Activated CD8-positive, alpha-beta memory T cell treated with anti-CD3 and anti-CD28 coated beads, Interleukin-2, amount 10 ng/mL, durations not matched to agents 7 days and 5 days (primary cell): ENCODE measurements around the gene OR10A2. TPM values are rescaled to one million over a fixed set of nuclear protein-coding genes. Genes with fewer than 3 reads are reported as not detected.
"Not testable (repeated sequence)": the region's sequence is repeated elsewhere in the genome, so short reads cannot be mapped to it uniquely, and the experiment has no call there.

ENCODE experiments used
- ATAC-seq: fragments of 150-1000 bp; cut with Tn5 transposase; one replicate; pipeline ENCODE4 v1.10.0; 2021; ENCODE audit warnings: moderate library complexity
- CTCF ChIA-PET: fragments of 350-600 bp; sonication (Branson Sonifier 250); formaldehyde crosslinking; loops from one replicate; lab custom pipeline; 2021; ENCODE audit warnings: antibody characterized with exemption; lab: Charles Lee
- DNase-seq: peaks from one replicate; pipeline ENCODE4 v3.0.0-alpha.2; 2020
- H3K27ac Mint-ChIP-seq: one replicate; pipeline ENCODE4 v1.8.0; 2021; ENCODE audit warnings: mild to moderate bottlenecking, mixed read lengths
- H3K27me3 Mint-ChIP-seq: one replicate; pipeline ENCODE4 v1.8.0; 2021; ENCODE audit warnings: mixed read lengths
- H3K36me3 Mint-ChIP-seq: one replicate; pipeline ENCODE4 v1.8.0; 2021; ENCODE audit warnings: mild to moderate bottlenecking, mixed read lengths
- H3K4me1 Mint-ChIP-seq: one replicate; pipeline ENCODE4 v1.8.0; 2021; ENCODE audit warnings: mixed read lengths
- H3K4me3 Mint-ChIP-seq: one replicate; pipeline ENCODE4 v1.8.0; 2021; ENCODE audit warnings: mild to moderate bottlenecking, moderate library complexity, mixed read lengths
- H3K9me3 Mint-ChIP-seq: one replicate; pipeline ENCODE4 v1.8.0; 2022; ENCODE audit warnings: low read depth, mixed read lengths
- total RNA-seq, 2 experiments: library from RNA; stranded (reverse); gene quantifications; one replicate each; pipeline ENCODE4 v1.2.3, GENCODE V29; 2021

OR10A2 gene
- total RNA-seq, 2 experiments from 2014 or later, result not detected

DNA sequence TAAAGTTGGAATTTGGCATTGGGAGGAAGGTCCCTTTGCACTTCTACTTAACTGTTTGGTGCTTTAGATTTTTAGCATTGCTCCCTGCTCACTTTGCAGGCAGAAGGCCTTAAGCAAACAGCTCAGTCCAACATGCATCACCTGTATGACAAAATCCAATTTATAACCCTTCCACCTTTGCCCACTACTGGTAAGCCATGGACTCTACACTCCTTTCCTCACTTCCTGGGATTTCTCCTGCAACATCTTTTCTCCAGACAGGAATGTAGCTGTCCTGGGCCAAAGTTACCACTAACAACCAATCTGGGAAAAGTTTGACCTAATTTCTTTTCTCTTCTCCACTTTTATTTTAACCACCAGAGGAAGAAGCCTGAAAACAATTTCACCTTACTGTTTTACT, 31.2 kb downstream of the OR10A2 start:
- CTCF ChIA-PET, result no interaction called here
- Mint-ChIP-seq H3K36me3 (no peaks in the 10 kb centered on the region), H3K4me3 (no peak overlapping the region), H3K4me1 (peaks cover 6% of the 10 kb centered on the region), H3K27me3 (peaks cover 18% of the 10 kb centered on the region), H3K27ac (no peak overlapping the region), H3K9me3 (no peaks in the 10 kb centered on the region)
- DNase-seq, result no peak
- no peak for ATAC-seq

GRCh38 chr11:6895010-6895409, 32.2 kb downstream of the OR10A2 start:
- ATAC-seq, result peak; percentile 67
- Mint-ChIP-seq H3K27me3 (peaks cover 18% of the 10 kb centered on the region), H3K27ac (no peak overlapping the region)

GRCh38 chr11:6898911-6899310, 36.1 kb downstream of the OR10A2 start:
- no peak overlapping the region for H3K4me3 Mint-ChIP-seq
- DNase-seq, result no peak
- no peak overlapping the region for H3K27ac Mint-ChIP-seq
- no peak for ATAC-seq
- H3K36me3 Mint-ChIP-seq, result no peaks in the 10 kb centered on the region
- H3K4me1 Mint-ChIP-seq, result peaks cover 6% of the 10 kb centered on the region
- CTCF ChIA-PET, result no interaction called here
- H3K9me3 Mint-ChIP-seq, result no peaks in the 10 kb centered on the region
- peaks cover 14% of the 10 kb centered on the region for H3K27me3 Mint-ChIP-seq

More at GRCh38 chr11:6895010-6895409, 32.2 kb downstream of the OR10A2 start:
- CTCF ChIA-PET, result no interaction called here
- H3K9me3 Mint-ChIP-seq, result no peaks in the 10 kb centered on the region
- DNase-seq, result no peak
- no peaks in the 10 kb centered on the region for H3K36me3 Mint-ChIP-seq
- no peak overlapping the region for H3K4me3 Mint-ChIP-seq
- H3K4me1 Mint-ChIP-seq, result peaks cover 6% of the 10 kb centered on the region

DNA sequence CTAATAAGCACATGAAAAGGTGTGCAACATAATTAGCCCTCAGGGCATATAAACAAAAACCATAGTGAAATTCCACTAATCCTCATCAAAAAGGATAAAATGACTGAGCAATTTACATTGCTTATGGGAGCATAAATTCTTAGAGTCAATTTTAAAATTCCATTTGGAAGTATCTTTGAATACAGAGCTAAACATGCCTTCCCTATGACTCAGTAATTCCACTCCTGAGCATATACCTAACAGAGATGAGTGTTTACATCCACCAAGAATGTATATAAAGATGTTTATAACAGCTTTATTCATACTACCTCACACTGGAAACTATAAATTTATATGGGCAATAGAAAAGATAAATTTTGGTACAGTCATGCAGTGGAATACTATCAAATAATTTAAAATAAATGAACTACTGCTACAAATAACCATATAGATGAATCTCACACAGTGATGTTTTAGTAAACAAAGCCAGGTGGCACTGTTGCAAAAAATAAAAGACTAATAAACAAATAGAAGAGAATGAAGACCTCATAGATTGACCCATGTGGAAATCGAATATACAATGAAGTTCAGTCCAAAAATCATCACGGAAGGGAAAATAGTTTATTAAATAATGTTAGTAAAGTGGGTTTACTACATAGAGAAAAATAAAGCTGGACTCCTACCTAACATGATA, 37.6 kb downstream of the OR10A2 start:
- H3K27ac Mint-ChIP-seq, result no peak overlapping the region
- H3K4me3 Mint-ChIP-seq, result no peak overlapping the region

DNA sequence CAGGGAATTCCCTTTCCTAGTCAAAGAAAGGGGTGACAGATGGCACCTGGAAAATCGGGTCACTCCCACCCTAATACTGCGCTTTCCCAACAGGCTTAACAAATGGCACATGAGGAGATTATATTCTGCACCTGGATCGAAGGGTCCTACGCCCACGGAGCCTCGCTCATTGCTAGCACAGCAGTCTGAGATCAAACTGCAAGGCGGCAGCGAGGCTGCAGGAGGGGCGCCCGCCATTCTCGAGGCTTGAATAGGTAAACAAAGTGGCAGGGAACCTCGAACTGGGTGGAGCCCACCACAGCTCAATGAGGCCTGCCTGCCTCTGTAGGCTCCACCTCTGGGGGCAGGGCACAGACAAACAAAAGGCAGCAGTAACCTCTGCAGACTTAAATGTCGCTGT, 41.9 kb downstream of the OR10A2 start:
- H3K9me3 Mint-ChIP-seq, H3K27me3 Mint-ChIP-seq, CTCF ChIA-PET: not testable (repeated sequence)

More for the DNA sequence above, 37.6 kb downstream of the OR10A2 start:
- Mint-ChIP-seq H3K36me3 (no peaks in the 10 kb centered on the region), H3K27me3 (peaks cover 14% of the 10 kb centered on the region), H3K4me1 (peaks cover under 1% of the 10 kb centered on the region), H3K9me3 (no peaks in the 10 kb centered on the region)
- DNase-seq, result no peak
- ATAC-seq, result no peak
- CTCF ChIA-PET, result no interaction called here

DNA sequence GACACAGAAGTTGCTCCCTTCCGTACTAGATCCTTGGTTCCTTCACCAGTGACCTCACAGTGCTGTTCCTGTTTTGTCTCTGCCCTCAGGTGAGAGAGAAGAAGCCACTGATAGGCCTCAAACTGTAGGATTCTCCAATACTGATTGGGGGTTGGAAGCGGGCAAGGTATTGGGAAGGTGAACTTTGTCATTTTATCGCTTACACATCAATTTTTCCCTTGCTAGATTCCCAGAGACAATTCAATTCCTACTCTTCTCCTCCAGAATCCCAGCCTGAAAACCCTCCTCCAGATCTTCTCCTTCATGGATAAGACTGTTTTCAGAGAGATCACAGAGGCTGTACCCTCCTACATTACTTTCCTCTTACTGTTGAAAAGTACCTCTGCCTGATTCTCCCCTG, 48.5 kb downstream of the OR10A2 start:
- Mint-ChIP-seq H3K4me3 (no peak overlapping the region), H3K9me3 (no peaks in the 10 kb centered on the region), H3K4me1 (no peaks in the 10 kb centered on the region), H3K36me3 (no peaks in the 10 kb centered on the region), H3K27me3 (peaks cover 3% of the 10 kb centered on the region), H3K27ac (no peak overlapping the region)
- ATAC-seq (no peak), DNase-seq (no peak)
- CTCF ChIA-PET, result no interaction called here

More for the DNA sequence above, 41.9 kb downstream of the OR10A2 start:
- not testable (repeated sequence) for H3K27ac Mint-ChIP-seq, DNase-seq, ATAC-seq, H3K4me1 Mint-ChIP-seq, H3K4me3 Mint-ChIP-seq, H3K36me3 Mint-ChIP-seq

GRCh38 chr11:6911948-6912347, 49.1 kb downstream of the OR10A2 start:
- DNase-seq (no peak), ATAC-seq (no peak)
- Mint-ChIP-seq H3K9me3 (no peaks in the 10 kb centered on the region), H3K36me3 (no peaks in the 10 kb centered on the region), H3K4me3 (no peak overlapping the region), H3K27me3 (peaks cover 3% of the 10 kb centered on the region), H3K27ac (no peak overlapping the region), H3K4me1 (no peaks in the 10 kb centered on the region)
- CTCF ChIA-PET, result no interaction called here

DNA sequence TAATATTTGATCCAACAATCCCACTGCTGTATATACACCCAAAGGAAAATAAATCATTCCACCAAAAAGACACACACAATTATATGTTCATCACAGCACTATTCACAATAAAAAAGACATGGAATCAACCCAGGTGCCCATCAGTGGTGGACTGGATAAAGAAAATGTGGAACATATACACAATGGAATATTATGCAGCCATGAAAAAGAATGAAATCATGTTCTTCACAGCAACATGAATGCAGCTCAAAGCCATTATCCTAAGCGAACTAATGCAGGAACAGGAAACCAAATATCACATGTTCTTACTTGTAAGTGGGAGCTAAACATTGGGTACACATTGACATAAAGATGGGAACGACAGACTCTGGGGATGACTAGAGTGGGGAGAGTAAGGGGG, 56.8 kb downstream of the OR10A2 start:
- ATAC-seq, result no peak
- no peak overlapping the region for H3K27ac Mint-ChIP-seq
- peaks cover 21% of the 10 kb centered on the region for H3K27me3 Mint-ChIP-seq
- no peaks in the 10 kb centered on the region for H3K36me3 Mint-ChIP-seq
- no peaks in the 10 kb centered on the region for H3K4me1 Mint-ChIP-seq
- no peak for DNase-seq
- no peak overlapping the region for H3K4me3 Mint-ChIP-seq
- CTCF ChIA-PET, result no interaction called here
- no peaks in the 10 kb centered on the region for H3K9me3 Mint-ChIP-seq

GRCh38 chr11:6920702-6921101, 57.8 kb downstream of the OR10A2 start, which contains the start of gene OR2D3:
OR2D3 (plus strand) TSS chr11:6921002; CDS start chr11:6921002, 0 bp downstream.
- H3K4me1 Mint-ChIP-seq, result no peaks in the 10 kb centered on the region
- peaks cover 28% of the 10 kb centered on the region for H3K27me3 Mint-ChIP-seq
- ATAC-seq (no peak), DNase-seq (no peak)
- CTCF ChIA-PET, result no interaction called here
- H3K36me3 Mint-ChIP-seq, result no peaks in the 10 kb centered on the region
- no peaks in the 10 kb centered on the region for H3K9me3 Mint-ChIP-seq
- no peak within 1 kb of the TSS for H3K27ac Mint-ChIP-seq
- no peak within 1 kb of the TSS for H3K4me3 Mint-ChIP-seq

Other genes with a start within 250 kb of the OR10A2 start
- 10 to 100 TPM; 76.8 to 79.3 TPM for gene TPP1, start 243.6 kb upstream of the OR10A2 start, total RNA-seq
- under 1 TPM; 0.14 to 0.32 TPM for gene DCHS1, start 207.2 kb upstream of the OR10A2 start, total RNA-seq
- 10 to 100 TPM; 69.4 to 81.0 TPM for gene MRPL17, start 179.7 kb upstream of the OR10A2 start, total RNA-seq
- not detected for gene OR2AG2, start 91.1 kb upstream of the OR10A2 start, total RNA-seq
- not detected for gene OR2AG1, start 80.0 kb upstream of the OR10A2 start, total RNA-seq
- not detected for gene OR6A2, start 63.4 kb upstream of the OR10A2 start, total RNA-seq
- gene OR10A5, start 17.4 kb upstream of the OR10A2 start, total RNA-seq, result not detected
- gene OR10A4, start 13.6 kb downstream of the OR10A2 start, total RNA-seq, result not detected
- under 1 TPM in 1 of 2 experiments, not detected in 1; 0.21 TPM for gene OR2D2, start 29.4 kb downstream of the OR10A2 start, total RNA-seq
- not detected for gene OR2D3, start 57.9 kb downstream of the OR10A2 start, total RNA-seq
- gene ZNF215, start 63.4 kb downstream of the OR10A2 start, total RNA-seq, result 1 to 10 TPM; 1.1 to 1.4 TPM
- not detected for gene ZNF214, start 157.3 kb downstream of the OR10A2 start, total RNA-seq
- under 1 TPM in 1 of 2 experiments, not detected in 1; 0.05 TPM for gene NLRP14, start 157.4 kb downstream of the OR10A2 start, total RNA-seq
- not detected for gene RBMXL2, start 225.9 kb downstream of the OR10A2 start, total RNA-seq